GM23338 (cell line): ENCODE measurements around the gene TPH2. TPM values are rescaled to one million over a fixed set of nuclear protein-coding genes. Genes with fewer than 3 reads are reported as not detected.

ENCODE experiments used
- EZH2phosphoT487 ChIP-seq: fragments of 200-600 bp; sonication (generic); IDR thresholded peaks from one replicate; pipeline ENCODE4 v1.8.1; 2018; ENCODE audit warnings: antibody characterized with exemption; ENCODE audit not compliant: unreplicated experiment
- JUNB ChIP-seq: IDR thresholded peaks from one replicate; pipeline ENCODE4 v1.6.1; 2016; ENCODE audit warnings: antibody characterized with exemption; ENCODE audit not compliant: unreplicated experiment
- NANOG ChIP-seq: IDR thresholded peaks from 2 replicates; pipeline ENCODE4 v1.6.1; 2016; ENCODE audit warnings: antibody characterized with exemption, borderline replicate concordance
- ZNF114 ChIP-seq: fragments of 250-450 bp; sonication (Bioruptor Pico); IDR thresholded peaks from 2 replicates; pipeline ENCODE4 v1.5.0; 2020; ENCODE audit warnings: mild to moderate bottlenecking, moderate library complexity
- ZNF331 ChIP-seq: fragments of 250-450 bp; sonication (Bioruptor Pico); IDR thresholded peaks from 2 replicates; pipeline ENCODE4 v1.5.0; 2020; ENCODE audit warnings: low read depth, mild to moderate bottlenecking, moderate library complexity
- polyA plus RNA-seq: library from polyadenylated mRNA; unstranded; fragments of >200 nt; fragmentation: Nextera tagmentation; extraction: Ambion mirVana; gene quantifications from 2 replicates; pipeline ENCODE4 v1.2.1, GENCODE V29; 2016
- total RNA-seq: library from RNA; depleted of rRNA; stranded (reverse); fragments of >200 nt; shearing (Covaris generic); gene quantifications from 2 replicates; pipeline ENCODE4 v1.2.3, GENCODE V29; 2014
- TF ChIP-seq, protein P1 (sequence below): fragments of 250-450 bp; sonication (Bioruptor Pico); IDR thresholded peaks from 2 replicates; pipeline ENCODE4 v1.5.0; 2020; ENCODE audit warnings: mild to moderate bottlenecking, moderate library complexity
- TF ChIP-seq, protein P2 (sequence below): IDR thresholded peaks from 2 replicates; pipeline ENCODE4 v1.6.1; 2016; ENCODE audit warnings: antibody characterized with exemption
- TF ChIP-seq, protein P3 (sequence below), 2 experiments: fragments of 200-600 bp in 1 of 2; sonication (generic) in 1 of 2; conservative IDR thresholded peaks; 2 replicates each; pipeline versions ENCODE4 v1.5.1 to v1.6.1; 2016 to 2017; ENCODE audit warnings: antibody characterized with exemption in 2 of 2, low read depth in 2 of 2, mild to moderate bottlenecking in 2 of 2, moderate library complexity in 1 of 2

The TPH2 gene
- total and polyA plus RNA-seq, 2 experiments from 2014 or later, result 0.94 to 1.4 TPM

- TF ChIP-seq, protein P1, sequence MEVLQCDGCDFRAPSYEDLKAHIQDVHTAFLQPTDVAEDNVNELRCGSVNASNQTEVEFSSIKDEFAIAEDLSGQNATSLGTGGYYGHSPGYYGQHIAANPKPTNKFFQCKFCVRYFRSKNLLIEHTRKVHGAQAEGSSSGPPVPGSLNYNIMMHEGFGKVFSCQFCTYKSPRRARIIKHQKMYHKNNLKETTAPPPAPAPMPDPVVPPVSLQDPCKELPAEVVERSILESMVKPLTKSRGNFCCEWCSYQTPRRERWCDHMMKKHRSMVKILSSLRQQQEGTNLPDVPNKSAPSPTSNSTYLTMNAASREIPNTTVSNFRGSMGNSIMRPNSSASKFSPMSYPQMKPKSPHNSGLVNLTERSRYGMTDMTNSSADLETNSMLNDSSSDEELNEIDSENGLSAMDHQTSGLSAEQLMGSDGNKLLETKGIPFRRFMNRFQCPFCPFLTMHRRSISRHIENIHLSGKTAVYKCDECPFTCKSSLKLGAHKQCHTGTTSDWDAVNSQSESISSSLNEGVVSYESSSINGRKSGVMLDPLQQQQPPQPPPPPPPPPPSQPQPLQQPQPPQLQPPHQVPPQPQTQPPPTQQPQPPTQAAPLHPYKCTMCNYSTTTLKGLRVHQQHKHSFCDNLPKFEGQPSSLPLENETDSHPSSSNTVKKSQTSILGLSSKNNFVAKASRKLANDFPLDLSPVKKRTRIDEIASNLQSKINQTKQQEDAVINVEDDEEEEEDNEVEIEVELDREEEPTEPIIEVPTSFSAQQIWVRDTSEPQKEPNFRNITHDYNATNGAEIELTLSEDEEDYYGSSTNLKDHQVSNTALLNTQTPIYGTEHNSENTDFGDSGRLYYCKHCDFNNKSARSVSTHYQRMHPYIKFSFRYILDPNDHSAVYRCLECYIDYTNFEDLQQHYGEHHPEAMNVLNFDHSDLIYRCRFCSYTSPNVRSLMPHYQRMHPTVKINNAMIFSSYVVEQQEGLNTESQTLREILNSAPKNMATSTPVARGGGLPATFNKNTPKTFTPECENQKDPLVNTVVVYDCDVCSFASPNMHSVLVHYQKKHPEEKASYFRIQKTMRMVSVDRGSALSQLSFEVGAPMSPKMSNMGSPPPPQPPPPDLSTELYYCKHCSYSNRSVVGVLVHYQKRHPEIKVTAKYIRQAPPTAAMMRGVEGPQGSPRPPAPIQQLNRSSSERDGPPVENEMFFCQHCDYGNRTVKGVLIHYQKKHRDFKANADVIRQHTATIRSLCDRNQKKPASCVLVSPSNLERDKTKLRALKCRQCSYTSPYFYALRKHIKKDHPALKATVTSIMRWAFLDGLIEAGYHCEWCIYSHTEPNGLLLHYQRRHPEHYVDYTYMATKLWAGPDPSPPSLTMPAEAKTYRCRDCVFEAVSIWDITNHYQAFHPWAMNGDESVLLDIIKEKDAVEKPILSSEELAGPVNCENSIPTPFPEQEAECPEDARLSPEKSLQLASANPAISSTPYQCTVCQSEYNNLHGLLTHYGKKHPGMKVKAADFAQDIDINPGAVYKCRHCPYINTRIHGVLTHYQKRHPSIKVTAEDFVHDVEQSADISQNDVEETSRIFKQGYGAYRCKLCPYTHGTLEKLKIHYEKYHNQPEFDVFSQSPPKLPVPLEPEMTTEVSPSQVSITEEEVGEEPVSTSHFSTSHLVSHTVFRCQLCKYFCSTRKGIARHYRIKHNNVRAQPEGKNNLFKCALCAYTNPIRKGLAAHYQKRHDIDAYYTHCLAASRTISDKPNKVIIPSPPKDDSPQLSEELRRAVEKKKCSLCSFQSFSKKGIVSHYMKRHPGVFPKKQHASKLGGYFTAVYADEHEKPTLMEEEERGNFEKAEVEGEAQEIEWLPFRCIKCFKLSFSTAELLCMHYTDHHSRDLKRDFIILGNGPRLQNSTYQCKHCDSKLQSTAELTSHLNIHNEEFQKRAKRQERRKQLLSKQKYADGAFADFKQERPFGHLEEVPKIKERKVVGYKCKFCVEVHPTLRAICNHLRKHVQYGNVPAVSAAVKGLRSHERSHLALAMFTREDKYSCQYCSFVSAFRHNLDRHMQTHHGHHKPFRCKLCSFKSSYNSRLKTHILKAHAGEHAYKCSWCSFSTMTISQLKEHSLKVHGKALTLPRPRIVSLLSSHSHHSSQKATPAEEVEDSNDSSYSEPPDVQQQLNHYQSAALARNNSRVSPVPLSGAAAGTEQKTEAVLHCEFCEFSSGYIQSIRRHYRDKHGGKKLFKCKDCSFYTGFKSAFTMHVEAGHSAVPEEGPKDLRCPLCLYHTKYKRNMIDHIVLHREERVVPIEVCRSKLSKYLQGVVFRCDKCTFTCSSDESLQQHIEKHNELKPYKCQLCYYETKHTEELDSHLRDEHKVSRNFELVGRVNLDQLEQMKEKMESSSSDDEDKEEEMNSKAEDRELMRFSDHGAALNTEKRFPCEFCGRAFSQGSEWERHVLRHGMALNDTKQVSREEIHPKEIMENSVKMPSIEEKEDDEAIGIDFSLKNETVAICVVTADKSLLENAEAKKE (CRISPR knock-in tag), result no peak
- TF ChIP-seq JUNB (no peak), EZH2phosphoT487 (no peak), ZNF331 (CRISPR knock-in tag) (no peak), ZNF114 (CRISPR knock-in tag) (no peak), NANOG (no peak)
- TF ChIP-seq, protein P2, sequence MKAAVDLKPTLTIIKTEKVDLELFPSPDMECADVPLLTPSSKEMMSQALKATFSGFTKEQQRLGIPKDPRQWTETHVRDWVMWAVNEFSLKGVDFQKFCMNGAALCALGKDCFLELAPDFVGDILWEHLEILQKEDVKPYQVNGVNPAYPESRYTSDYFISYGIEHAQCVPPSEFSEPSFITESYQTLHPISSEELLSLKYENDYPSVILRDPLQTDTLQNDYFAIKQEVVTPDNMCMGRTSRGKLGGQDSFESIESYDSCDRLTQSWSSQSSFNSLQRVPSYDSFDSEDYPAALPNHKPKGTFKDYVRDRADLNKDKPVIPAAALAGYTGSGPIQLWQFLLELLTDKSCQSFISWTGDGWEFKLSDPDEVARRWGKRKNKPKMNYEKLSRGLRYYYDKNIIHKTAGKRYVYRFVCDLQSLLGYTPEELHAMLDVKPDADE, result no peak
- TF ChIP-seq, protein P3, sequence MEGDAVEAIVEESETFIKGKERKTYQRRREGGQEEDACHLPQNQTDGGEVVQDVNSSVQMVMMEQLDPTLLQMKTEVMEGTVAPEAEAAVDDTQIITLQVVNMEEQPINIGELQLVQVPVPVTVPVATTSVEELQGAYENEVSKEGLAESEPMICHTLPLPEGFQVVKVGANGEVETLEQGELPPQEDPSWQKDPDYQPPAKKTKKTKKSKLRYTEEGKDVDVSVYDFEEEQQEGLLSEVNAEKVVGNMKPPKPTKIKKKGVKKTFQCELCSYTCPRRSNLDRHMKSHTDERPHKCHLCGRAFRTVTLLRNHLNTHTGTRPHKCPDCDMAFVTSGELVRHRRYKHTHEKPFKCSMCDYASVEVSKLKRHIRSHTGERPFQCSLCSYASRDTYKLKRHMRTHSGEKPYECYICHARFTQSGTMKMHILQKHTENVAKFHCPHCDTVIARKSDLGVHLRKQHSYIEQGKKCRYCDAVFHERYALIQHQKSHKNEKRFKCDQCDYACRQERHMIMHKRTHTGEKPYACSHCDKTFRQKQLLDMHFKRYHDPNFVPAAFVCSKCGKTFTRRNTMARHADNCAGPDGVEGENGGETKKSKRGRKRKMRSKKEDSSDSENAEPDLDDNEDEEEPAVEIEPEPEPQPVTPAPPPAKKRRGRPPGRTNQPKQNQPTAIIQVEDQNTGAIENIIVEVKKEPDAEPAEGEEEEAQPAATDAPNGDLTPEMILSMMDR (conservative IDR thresholded peaks at IDR 0.05; ENCODE audit: low read depth in 2 of 2), result no peak
Observed at GRCh38 chr12:72024613-72025012, 86.0 kb downstream of the TPH2 start (continued).
